NCI-H524 treated with DMSO at 0.1 percent for 48 hours (cell line): ENCODE data around the gene PRXL2C.

Source experiments
- DNase-seq: peaks from one replicate; lab custom pipeline; 2025; lab: John Stamatoyannopoulos, UW

Gene PRXL2C

DNA sequence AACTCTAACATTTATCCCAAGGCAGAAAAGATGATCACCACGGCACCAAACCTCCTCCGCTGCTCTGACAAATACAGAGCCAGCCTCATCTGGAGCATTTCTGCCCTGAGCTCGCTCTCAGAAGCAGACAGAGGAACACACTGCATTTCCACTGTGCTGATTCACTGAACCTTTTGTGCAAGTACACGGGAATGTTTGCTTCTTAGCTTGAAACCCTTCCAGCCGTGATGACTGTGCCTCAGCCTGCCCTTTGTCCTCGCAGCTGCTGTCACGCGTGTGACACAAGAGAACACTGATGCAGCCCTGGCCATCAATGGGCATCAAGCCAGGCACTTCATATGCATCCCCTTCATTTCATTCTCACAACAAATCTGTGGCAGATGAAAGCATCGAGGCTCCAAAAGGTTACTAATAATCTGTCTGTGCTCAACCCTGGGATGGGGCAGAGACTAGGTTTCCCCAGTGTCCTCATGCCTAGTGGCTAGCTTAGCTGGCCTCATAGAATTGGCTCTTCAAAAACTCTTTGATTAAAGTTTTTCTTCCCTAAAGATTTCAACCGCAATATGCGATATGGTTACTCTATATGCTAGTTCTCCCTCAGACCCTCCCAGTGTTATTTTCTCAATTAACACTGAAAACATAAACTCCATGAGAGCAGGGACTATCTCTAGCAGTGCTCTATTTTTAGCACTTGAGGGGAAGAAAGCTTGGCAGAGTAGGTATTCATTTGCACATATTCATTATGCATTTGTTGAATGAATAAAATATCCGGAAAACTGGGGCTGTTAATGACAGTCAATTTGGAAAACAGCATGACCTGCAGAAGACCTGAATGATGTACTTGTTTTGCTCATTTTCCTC is 42.8 kb downstream of the PRXL2C start:
- no peak for DNase-seq

DNA sequence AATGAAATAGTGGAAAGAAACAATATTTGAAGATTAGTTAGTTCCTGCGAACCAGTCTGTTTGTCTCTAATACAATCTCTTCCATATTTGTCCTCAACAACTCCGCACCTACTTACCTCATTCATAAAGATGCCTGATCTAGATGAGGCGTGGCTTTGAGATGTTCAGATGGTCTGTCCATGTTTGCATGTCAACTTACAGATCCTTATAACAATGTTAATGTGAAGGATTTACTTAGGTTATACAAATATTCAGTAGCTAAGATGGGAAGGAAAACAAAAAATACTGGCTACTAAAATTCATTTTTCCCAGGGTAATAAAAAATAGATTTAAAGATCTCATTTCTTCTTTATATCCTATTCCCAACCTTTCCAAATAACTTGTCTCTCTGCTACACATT is 43.8 kb downstream of the PRXL2C start:
- DNase-seq, result no peak

DNA sequence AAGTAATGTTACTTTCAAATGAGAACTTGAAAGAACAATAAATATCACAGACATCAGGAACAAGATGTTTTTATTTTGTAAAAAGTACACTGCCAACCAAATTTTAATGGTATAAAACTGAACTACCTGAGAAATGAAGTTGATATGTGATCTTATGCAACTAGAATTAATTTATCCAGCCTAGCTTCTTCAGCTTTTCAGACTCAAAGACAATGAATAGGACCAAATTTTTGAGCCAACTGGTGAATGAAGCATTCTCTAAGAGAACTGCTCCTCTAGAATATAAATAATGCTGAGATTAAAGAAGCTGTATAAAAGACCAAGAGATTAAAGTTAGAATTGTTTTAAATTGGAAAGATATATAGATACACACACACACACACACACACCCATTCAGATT is 45.4 kb downstream of the PRXL2C start:
- DNase-seq, result no peak

DNA sequence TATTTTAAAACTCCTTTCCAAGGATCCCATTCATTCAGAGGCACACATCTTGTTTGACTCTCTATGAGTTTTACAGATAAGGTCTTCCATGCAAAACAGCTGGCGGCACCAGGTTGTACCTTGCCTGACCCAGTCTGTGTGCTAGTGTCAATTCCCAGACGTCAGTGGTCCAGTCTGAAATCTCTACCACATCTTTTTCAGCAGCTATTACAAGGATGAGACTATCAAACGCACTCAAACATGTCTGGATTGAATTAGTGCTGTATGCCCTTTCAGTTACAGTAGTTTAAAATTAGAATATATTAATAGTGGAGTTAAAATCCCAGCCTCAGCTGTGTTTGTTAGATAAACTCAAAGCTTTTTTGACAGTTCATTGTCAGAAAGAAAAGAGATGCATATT is 47.1 kb downstream of the PRXL2C start:
- DNase-seq, result no peak

DNA sequence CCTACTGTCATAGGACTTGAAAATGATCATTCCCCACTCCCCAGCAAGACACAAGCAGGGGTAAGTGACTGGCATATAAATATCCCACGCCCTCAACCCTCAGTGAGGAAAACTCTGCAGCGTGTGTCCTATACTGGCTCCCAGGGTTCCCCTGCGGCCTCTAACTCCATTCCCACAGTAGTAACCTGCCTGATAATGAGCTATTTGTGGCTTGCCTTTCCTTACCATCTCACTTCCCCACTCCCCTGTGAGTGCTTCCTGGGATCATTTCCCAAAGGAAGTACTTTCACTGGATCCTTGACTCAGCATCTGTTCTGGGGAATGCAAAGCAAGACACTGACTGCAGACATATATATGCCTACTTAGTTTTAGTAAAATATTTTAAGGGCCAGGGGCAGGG is 49.8 kb downstream of the PRXL2C start:
- no peak for DNase-seq

DNA sequence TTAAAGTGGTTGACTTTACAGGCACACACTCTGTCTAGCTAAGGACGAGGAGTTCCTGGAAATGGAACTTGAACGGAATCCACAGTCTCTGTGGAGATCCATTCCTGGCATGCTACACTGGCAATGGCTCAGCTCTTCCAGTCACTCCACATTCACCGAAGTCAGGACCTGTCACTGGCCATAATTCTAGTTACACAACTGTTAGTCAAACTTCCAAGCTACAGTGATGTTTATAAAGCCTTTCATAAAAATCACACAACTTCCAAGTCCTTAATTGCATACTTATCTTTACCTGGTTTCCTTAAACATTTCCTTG is 51.2 kb downstream of the PRXL2C start:
- no peak for DNase-seq

DNA sequence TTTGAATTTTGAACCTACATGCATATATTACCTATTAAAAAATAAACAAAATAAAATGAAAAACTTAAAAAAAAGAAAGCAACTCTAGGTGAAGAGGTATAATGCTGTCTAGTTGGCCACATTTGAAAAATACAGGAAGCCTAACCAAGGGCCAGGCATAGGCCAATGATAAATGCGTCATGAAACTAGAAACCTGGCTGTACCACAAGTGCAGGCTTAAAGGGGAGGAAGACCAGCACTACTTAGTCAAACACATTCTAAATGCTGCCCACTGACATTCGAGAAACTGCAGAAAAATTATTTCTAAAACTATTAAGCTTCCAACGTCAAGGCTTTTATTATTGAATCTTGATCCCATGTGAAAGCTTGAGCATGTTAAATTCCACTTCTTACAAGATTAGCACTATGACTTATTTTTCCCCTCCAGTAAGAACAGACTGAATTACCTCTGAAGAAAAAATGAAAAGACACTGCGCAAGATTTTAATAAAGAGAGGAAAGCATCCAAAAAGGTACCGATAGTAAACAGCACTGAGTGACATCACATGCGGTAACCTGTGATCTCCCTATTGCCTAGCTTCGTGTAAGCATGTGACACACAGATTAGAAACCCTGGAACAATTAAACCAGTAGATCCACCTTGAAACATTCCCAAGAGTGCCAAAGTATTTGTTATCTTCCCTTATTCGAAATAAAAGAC is 51.7 kb downstream of the PRXL2C start:
- DNase-seq, result no peak

DNA sequence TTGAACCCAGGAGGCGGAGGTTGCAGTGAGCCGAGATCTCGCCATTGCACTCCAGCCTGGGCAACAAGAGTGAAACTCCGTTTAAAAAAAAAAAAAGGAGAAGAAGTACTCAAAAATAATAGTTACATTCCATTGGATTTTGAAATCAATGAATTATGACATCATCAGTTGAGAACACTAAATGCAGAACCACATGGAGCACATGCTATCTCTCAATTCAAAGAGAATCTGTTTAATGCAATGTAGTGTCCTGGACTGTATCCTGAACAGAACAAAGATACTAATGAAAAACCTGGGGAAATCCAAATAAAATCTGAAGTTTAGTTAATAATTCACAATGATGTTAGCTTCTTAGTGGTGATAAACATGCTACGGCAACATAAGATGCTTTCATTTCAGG is 55.8 kb downstream of the PRXL2C start:
- no peak for DNase-seq

DNA sequence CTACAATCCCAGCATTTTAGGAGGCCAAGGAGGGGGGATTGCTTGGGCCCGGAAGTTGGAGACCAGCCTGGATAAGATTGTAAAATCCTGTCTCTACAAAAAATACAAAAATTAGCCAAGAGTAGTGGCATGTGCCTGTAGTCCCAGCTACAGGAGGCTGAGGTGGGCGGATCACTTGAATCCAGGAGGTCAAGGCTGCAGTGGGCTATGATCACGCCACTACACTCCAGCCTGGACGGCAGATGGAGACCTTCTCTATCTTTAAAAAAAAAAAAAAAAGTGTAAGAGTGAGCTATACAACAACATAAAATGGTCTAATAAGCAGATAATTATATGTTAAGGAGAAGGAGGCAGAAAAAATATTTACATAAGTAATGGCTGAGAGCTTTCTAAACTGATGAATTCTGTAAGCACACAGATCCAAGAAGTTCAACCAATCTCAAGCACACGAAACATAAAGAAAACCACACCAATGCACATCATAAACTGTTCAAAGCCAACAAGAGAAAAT is 58.5 kb downstream of the PRXL2C start:
- no peak for DNase-seq
